SK-N-SH treated with all-trans-retinoic acid at 6 μM for 48 hours (cell line): ENCODE measurements around the gene FPR1.

Experiments used
- ATAC-seq: fragments of 200-7000 bp; cut with Tn5 transposase; 3 replicates; pipeline ENCODE4 v1.9.1; 2020; ENCODE audit warnings: mild to moderate bottlenecking, moderate library complexity
- ARNTL ChIP-seq: fragments of 450-650 bp; formaldehyde crosslinking; IDR thresholded peaks from 2 replicates; pipeline ENCODE4 v1.5.0; 2020; ENCODE audit warnings: low read depth, mild to moderate bottlenecking, moderate library complexity, borderline replicate concordance
- BACH2 ChIP-seq: fragments of 250-450 bp; sonication (Bioruptor Pico); IDR thresholded peaks from 2 replicates; pipeline ENCODE4 v1.9.0; 2021; ENCODE audit warnings: mild to moderate bottlenecking, borderline replicate concordance
- CSDC2 ChIP-seq: fragments of 250-450 bp; sonication (Bioruptor Pico); IDR thresholded peaks from 2 replicates; pipeline ENCODE4 v1.5.0; 2020; ENCODE audit warnings: mild to moderate bottlenecking, moderate library complexity
- CSRNP3 ChIP-seq: fragments of 250-450 bp; sonication (Bioruptor Pico); IDR thresholded peaks from 2 replicates; pipeline ENCODE4 v1.5.1; 2021; ENCODE audit warnings: mild to moderate bottlenecking, moderate library complexity
- ESRRG ChIP-seq: fragments of 250-450 bp; sonication (Bioruptor Pico); IDR thresholded peaks from 2 replicates; pipeline ENCODE4 v1.6.1; 2021; ENCODE audit warnings: mild to moderate bottlenecking
- GLIS3 ChIP-seq: fragments of 250-450 bp; sonication (Bioruptor Pico); IDR thresholded peaks from 2 replicates; pipeline ENCODE4 v1.5.0; 2020; ENCODE audit warnings: mild to moderate bottlenecking, moderate library complexity
- ISL1 ChIP-seq: fragments of 250-450 bp; sonication (Bioruptor Pico); IDR thresholded peaks from 2 replicates; pipeline ENCODE4 v2.1.2; 2022; ENCODE audit warnings: mild to moderate bottlenecking, moderate library complexity
- OSR1 ChIP-seq: fragments of 250-450 bp; sonication (Bioruptor Pico); IDR thresholded peaks from 2 replicates; pipeline ENCODE4 v1.8.0; 2022; ENCODE audit warnings: moderate library complexity, mild to moderate bottlenecking, inconsistent platforms
- PATZ1 ChIP-seq: fragments of 250-450 bp; sonication (Bioruptor Pico); IDR thresholded peaks from 2 replicates; pipeline ENCODE4 v1.8.0; 2020; ENCODE audit warnings: mild to moderate bottlenecking, moderate library complexity, borderline replicate concordance
- PPARA ChIP-seq: fragments of 250-450 bp; sonication (Bioruptor Pico); IDR thresholded peaks from 2 replicates; pipeline ENCODE4 v1.5.0; 2020; ENCODE audit warnings: mild to moderate bottlenecking, borderline replicate concordance
- RARB ChIP-seq: fragments of 250-450 bp; sonication (Bioruptor Pico); IDR thresholded peaks from 2 replicates; pipeline ENCODE4 v1.8.0; 2021; ENCODE audit warnings: mild to moderate bottlenecking, moderate library complexity
- SNAI2 ChIP-seq: fragments of 250-450 bp; sonication (Bioruptor Pico); IDR thresholded peaks from 2 replicates; pipeline ENCODE4 v1.5.0; 2020; ENCODE audit warnings: mild to moderate bottlenecking, moderate library complexity
- TCF4 ChIP-seq: fragments of 250-450 bp; sonication (Bioruptor Pico); IDR thresholded peaks from 2 replicates; pipeline ENCODE4 v1.8.0; 2021; ENCODE audit warnings: mild to moderate bottlenecking, moderate library complexity, borderline replicate concordance
- ZC3H10 ChIP-seq: fragments of 250-450 bp; sonication (Bioruptor Pico); IDR thresholded peaks from 2 replicates; pipeline ENCODE4 v1.5.1; 2021; ENCODE audit warnings: mild to moderate bottlenecking, moderate library complexity
- ZFP3 ChIP-seq: fragments of 250-450 bp; sonication (Bioruptor Pico); IDR thresholded peaks from 2 replicates; pipeline ENCODE4 v1.5.0; 2020; ENCODE audit warnings: mild to moderate bottlenecking, moderate library complexity
- ZFP30 ChIP-seq: fragments of 450-650 bp; formaldehyde crosslinking; IDR thresholded peaks from 2 replicates; pipeline ENCODE4 v1.5.0; 2022; ENCODE audit warnings: mild to moderate bottlenecking, moderate library complexity
- ZNF70 ChIP-seq: fragments of 450-650 bp; formaldehyde crosslinking; IDR thresholded peaks from 2 replicates; pipeline ENCODE4 v1.5.0; 2020; ENCODE audit warnings: mild to moderate bottlenecking, moderate library complexity
- ZNF8 ChIP-seq: fragments of 450-650 bp; formaldehyde crosslinking; IDR thresholded peaks from 2 replicates; pipeline ENCODE4 v1.5.0; 2020; ENCODE audit warnings: mild to moderate bottlenecking, moderate library complexity
- TF ChIP-seq, protein P1 (sequence below): fragments of 250-450 bp; sonication (Bioruptor Pico); IDR thresholded peaks from 2 replicates; pipeline ENCODE4 v1.8.0; 2021; ENCODE audit warnings: low read depth, mild to moderate bottlenecking, moderate library complexity, borderline replicate concordance
- TF ChIP-seq, protein P2 (sequence below): fragments of 250-450 bp; sonication (Bioruptor Pico); IDR thresholded peaks from 2 replicates; pipeline ENCODE4 v1.5.1; 2020; ENCODE audit warnings: low read depth, mild to moderate bottlenecking, moderate library complexity
- TF ChIP-seq, protein P3 (sequence below): fragments of 250-450 bp; sonication (Bioruptor Pico); IDR thresholded peaks from 2 replicates; pipeline ENCODE4 v1.5.0; 2020; ENCODE audit warnings: mild to moderate bottlenecking, moderate library complexity

The FPR1 gene

GRCh38 chr19:51788029-51788428 is 36.4 kb upstream of the FPR1 start:
- TF ChIP-seq PATZ1 (CRISPR knock-in tag) (no peak), CSDC2 (CRISPR knock-in tag) (no peak), PPARA (CRISPR knock-in tag) (no peak), GLIS3 (CRISPR knock-in tag) (no peak), RARB (no peak), ZFP30 (CRISPR knock-in tag) (no peak), ISL1 (CRISPR knock-in tag) (no peak), ZNF70 (CRISPR knock-in tag) (no peak)
- TF ChIP-seq, protein P1, sequence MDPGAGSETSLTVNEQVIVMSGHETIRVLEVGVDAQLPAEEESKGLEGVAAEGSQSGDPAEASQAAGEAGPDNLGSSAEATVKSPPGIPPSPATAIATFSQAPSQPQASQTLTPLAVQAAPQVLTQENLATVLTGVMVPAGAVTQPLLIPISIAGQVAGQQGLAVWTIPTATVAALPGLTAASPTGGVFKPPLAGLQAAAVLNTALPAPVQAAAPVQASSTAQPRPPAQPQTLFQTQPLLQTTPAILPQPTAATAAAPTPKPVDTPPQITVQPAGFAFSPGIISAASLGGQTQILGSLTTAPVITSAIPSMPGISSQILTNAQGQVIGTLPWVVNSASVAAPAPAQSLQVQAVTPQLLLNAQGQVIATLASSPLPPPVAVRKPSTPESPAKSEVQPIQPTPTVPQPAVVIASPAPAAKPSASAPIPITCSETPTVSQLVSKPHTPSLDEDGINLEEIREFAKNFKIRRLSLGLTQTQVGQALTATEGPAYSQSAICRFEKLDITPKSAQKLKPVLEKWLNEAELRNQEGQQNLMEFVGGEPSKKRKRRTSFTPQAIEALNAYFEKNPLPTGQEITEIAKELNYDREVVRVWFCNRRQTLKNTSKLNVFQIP (CRISPR knock-in tag) = no peak
- ATAC-seq = no peak

GRCh38 chr19:51786646-51787494 is 35.2 kb upstream of the FPR1 start:
- ATAC-seq = no peak
- TF ChIP-seq RARB (no peak), PATZ1 (CRISPR knock-in tag) (no peak), SNAI2 (no peak), ZC3H10 (CRISPR knock-in tag) (no peak), PPARA (CRISPR knock-in tag) (no peak), ZNF8 (no peak), ARNTL (no peak), CSRNP3 (no peak), ESRRG (CRISPR knock-in tag) (no peak), CSDC2 (CRISPR knock-in tag) (no peak), BACH2 (CRISPR knock-in tag) (no peak), ISL1 (CRISPR knock-in tag) (no peak), ZFP3 (CRISPR knock-in tag) (no peak), ZFP30 (CRISPR knock-in tag) (no peak), TCF4 (CRISPR knock-in tag) (no peak), OSR1 (no peak), ZNF70 (CRISPR knock-in tag) (no peak)
- TF ChIP-seq, protein P2, sequence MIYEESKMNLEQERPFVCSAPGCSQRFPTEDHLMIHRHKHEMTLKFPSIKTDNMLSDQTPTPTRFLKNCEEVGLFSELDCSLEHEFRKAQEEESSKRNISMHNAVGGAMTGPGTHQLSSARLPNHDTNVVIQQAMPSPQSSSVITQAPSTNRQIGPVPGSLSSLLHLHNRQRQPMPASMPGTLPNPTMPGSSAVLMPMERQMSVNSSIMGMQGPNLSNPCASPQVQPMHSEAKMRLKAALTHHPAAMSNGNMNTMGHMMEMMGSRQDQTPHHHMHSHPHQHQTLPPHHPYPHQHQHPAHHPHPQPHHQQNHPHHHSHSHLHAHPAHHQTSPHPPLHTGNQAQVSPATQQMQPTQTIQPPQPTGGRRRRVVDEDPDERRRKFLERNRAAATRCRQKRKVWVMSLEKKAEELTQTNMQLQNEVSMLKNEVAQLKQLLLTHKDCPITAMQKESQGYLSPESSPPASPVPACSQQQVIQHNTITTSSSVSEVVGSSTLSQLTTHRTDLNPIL (CRISPR knock-in tag) = no peak
- TF ChIP-seq, protein P3, sequence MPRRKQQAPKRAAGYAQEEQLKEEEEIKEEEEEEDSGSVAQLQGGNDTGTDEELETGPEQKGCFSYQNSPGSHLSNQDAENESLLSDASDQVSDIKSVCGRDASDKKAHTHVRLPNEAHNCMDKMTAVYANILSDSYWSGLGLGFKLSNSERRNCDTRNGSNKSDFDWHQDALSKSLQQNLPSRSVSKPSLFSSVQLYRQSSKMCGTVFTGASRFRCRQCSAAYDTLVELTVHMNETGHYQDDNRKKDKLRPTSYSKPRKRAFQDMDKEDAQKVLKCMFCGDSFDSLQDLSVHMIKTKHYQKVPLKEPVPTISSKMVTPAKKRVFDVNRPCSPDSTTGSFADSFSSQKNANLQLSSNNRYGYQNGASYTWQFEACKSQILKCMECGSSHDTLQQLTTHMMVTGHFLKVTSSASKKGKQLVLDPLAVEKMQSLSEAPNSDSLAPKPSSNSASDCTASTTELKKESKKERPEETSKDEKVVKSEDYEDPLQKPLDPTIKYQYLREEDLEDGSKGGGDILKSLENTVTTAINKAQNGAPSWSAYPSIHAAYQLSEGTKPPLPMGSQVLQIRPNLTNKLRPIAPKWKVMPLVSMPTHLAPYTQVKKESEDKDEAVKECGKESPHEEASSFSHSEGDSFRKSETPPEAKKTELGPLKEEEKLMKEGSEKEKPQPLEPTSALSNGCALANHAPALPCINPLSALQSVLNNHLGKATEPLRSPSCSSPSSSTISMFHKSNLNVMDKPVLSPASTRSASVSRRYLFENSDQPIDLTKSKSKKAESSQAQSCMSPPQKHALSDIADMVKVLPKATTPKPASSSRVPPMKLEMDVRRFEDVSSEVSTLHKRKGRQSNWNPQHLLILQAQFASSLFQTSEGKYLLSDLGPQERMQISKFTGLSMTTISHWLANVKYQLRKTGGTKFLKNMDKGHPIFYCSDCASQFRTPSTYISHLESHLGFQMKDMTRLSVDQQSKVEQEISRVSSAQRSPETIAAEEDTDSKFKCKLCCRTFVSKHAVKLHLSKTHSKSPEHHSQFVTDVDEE (CRISPR knock-in tag) = no peak
- TF ChIP-seq, protein P1 (CRISPR knock-in tag) = no peak
- TF ChIP-seq, all 23 proteins: peak for 0
